Amniotic epithelial cell (primary cell): ENCODE data around the gene ANTXRL.
"Not testable (repeated sequence)": the region's sequence is repeated elsewhere in the genome, so short reads cannot be mapped to it uniquely, and the experiment has no call there.

Experiments
- DNase-seq: peaks from one replicate; pipeline ENCODE4 v3.0.0-alpha.2; 2010; ENCODE audit warnings: low read depth

Gene ANTXRL

DNA sequence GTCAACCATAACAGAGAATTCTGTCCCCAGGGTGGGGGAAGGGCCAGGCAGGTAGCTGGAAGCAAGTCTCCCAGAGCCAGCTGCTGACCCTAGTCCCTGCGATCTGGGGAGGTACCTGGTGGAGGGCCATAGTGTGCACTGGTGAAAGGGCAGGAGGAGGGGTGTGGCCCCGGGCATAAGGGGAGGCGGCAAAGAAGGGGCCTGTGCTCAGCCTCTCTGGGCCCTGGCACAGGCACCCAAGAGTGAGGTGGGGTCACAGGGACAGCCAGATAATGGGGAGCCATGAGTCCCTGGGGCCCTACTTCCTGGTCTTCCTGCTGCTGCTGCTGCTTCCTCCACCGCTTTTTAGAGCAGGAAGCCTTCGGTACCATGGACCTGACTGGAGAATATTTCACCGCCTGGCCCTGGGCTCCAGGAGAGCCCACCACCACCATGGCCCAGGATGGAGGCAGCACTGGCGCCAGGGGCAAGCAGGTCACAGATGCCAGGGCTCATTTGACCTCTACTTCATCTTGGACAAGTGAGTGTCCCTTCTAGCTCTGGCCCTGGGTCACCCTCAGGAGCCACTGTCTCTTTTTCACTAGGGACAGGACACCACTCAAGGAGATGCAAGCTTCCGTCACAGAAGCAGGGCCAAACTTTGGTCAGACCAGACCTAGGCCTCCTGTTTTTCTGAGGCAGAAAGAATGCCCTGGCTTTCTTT lies at the start of gene ANTXRL:
TSS of gene ANTXRL (plus strand) at position 7 of the 703 bp plus-strand sequence. CDS start at position 273, 266 bp downstream.
- DNase-seq, result no peak

DNA sequence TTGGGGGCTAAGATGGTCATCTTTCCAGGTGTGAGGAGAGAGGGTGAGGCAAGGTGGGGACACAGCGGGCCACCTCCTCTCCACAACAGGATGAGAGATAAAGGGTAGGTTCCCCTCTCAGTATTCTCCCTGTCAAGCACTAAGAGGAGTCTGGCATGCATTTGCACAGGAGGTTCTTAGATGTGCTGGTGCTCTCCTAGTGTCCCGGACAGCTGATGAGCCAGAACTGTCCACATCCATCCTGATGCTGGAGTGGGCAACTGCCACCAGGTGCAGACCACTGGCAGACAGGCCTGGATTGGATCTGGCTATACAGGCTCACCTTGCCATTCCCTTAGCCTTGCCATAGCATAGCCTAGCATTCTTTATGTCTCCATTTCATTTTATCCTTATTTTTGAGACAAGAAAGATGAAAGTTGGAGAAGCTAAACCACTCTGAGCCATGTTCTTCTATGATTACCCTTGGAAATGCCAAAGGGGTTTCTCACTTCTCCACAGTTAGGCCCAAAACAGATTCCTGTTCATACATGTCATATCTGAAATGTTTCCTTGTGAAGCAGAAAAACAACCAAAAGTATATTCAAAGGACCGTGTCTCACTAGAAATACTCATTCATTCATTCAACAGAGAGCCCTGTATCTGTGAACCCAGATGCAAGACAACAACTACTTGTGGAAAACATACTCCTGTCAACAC lies 48.8 kb upstream of the ANTXRL start:
- DNase-seq, result no peak

DNA sequence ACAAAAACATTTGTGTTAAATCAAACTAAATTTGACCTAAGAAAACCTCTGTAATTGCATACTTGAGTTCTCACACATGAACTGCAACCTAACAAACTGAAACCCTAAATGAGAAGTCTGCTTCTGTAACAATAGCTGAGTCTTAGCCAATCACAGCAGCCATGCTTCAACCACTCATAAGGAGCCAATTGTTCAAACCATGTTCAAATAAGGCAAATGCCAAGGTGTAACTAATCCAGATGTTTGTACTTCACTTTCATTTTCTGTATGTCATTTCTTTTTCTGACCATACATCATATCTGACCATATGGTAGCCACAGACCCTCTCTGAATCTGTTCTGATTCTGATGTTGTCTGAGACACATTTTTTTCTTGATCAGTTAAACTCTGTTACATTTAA lies 47.5 kb upstream of the ANTXRL start:
- no peak for DNase-seq

DNA sequence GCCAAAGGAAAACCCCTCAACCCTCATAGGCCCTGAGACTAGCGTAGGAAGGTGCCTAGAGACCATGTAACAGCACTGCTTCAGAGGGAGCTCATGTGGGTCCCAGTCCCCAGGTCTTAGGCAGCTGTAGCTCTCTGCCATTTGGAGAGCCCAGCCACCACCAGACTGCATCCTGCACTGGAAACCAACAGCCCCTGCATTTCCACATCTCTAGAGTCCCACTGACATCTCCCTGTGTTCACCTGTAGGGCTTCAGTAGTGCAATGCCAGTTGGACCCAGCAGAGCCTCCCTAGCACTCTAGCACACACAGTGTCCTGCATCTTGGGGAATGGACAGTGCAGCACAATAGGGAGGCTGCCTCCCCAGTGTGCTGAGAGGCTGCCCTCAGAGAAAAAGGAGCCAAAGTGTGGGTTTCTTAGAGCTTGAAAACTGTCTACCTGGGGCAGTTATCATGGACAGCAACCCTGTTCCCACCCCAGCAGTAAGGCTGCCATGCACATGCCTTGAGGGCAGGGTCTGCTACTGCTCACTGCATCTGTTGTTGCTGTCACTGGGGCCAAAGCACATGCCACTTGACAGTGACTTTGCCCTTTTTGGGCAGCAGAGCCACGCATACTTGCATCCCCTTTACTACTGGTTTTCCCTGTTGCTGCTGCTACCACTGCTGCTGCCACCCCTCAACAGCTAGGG lies 46.7 kb upstream of the ANTXRL start:
- DNase-seq, result no peak

DNA sequence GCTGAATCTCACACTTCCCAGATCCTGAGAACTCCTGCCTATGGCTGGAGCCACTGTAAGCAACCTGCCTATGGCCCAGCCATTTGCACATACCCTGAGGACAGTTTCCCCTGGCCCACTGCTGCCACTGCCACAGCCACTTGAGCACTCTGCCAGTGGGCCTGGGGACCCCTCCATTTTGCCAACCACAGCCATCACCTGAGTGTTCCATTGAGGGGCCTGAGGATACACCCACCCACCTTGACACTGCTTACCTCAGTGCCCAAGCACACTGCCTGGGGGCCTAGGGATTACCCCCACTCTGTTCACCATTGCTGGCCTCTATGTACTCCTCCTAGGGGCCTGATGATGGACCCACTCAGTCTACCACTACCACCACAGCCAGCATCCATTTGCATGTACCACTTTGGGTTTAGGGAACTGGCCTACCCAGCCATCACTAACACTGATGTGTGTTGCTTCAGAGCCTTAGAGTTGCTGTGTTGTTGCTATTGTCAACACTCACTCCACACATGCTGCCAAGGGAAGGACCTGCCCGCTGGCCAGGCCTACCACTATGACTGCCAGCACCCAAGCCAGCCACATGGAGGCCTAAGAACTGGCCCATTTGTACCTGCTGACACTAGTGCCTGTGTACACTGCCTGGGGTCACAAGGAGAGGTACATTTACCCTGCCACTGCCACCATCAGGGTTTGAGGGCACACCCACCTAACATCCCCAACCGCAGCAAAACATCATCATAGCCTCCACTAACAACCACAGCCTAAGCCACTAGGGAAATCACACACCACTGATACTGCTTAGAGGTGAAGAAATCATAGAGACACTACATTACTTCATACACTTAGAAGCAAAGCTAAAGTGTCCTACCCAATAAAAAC lies 45.9 kb upstream of the ANTXRL start:
- peak; percentile 25 for DNase-seq

DNA sequence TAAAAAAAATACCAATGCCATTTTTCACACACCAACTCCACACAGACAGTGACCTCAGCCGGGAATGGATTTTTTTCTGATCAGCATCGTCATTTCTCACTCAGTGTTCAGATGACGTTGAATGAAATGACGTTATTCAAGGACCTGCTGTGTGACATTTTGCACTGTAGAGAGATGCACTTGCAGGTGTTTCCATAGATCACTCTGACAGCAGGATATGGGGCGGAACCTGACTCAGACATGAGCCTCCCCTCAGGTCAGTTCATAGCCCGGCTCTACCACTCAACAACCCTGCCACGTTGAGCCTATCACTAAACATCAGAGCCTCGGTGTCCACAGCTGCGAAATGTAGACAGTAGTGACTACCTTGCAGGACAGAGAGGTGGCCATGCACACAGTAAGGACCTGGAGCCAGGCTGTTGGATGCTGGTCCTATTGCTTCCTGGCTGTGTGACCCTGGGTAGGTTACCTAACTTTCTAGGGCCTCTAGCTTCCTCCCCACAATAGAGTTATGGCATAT lies 41.4 kb upstream of the ANTXRL start:
- no peak for DNase-seq

DNA sequence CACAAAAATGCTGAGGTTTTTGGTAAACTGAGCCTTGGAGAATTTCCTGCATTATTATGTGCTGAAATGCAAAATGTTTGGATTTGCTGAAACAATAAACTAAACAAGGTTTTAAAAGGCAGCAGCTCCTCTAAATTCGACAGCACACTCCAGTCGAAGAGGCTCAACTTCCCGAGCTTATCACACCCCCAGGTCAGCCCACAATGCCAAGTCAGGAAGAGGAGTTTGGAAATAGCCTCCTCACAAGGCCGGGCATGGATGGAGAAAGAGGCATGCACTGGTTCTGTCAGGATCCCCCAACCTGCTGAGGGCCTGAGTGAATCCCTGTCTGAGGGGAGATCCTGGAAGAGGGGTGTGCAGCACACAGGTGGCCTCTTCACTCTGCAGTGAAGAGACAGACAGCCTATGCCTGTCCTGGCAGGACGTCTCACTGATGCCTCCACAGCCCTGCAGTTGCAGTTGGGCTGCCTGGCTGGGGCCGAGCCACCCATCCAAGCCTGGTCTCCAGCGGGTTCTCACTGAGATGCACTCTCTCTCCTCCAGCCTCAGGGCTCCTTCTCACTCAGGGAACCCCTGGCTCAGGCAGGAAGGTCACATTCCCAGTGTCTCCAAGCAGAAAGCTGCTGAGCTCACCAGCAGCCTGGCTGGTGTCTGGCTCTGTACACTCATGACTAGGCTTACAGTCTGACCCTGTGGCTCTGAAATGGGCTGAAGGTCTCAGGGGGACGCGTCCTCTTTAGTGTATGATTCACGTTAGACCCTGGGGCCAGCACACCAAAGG lies 40.2 kb upstream of the ANTXRL start:
- not testable (repeated sequence) for DNase-seq

DNA sequence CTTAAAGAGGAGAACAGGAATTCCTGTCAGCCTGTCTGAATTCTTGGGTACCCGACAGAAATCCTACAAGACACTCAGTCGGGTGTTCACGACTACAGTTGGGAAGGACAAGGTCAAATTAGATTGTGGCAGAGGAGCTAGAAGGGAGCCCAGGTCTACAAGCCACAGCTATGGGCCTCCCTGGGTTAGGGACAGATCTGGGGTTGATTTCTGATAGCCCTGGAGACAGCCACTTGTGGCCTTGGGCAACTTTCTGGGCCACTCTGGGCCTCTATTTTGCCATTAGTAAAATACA lies 39.7 kb upstream of the ANTXRL start:
- DNase-seq, result no peak

DNA sequence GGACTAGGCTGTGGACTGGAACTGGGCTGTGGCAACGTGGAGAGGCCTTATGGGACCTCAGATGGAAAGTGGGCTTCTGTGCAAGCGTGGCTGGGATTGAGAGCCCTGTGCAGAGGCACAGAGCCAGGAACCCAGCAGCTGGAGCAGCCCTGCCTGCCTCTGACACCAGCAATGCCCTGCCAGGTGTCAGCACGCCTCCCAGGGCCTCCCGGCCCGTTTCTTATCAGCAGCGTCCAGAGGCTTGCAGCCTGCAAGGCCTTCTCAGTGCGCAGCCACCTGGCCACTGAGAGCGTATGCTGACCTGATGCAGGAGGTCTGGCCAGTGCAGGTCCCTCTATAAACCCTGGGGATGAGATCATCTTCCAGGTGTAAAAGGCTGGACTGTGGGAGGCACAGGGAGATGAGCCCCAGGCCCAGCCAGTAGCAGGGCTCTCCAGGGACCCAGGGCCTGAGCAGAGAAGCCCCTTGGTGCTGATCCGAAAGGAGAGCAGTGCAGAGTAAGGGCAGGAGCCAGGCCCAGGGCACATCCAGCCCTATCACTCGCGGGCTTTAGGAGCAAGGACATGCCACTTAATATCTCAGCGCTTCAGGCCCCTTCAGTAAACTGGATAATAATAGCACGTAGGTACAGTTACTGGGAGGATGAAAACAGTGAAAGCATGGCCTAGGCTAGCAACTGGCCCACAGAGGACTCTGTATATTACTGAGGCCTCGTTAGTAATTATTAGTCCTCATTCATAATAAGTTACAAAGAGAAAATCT lies 38.8 kb upstream of the ANTXRL start:
- DNase-seq, result no peak

DNA sequence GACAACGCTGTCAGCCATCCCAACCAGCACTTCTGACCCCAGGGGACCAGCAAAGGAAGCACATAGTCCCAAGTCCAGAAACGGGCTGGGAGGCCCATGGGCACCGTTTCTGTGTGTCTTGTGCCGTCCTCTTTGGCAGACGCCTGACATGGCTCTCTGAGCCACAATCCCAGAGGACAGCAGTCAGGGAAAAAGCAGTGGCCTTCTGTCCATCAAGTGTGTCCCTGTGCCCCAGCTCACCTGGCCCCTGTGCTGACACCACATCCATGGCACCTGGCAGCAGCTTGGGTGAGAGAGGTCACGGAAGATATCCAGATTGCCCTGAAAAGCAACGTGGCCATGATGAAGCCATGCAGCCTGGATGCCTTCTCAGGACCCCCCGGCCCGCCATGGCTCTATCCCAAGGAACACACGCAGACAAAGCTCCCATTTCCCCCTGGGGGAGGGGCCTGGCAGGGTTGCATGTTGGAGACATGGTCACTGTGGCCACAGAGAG lies 38.1 kb upstream of the ANTXRL start:
- no peak for DNase-seq

DNA sequence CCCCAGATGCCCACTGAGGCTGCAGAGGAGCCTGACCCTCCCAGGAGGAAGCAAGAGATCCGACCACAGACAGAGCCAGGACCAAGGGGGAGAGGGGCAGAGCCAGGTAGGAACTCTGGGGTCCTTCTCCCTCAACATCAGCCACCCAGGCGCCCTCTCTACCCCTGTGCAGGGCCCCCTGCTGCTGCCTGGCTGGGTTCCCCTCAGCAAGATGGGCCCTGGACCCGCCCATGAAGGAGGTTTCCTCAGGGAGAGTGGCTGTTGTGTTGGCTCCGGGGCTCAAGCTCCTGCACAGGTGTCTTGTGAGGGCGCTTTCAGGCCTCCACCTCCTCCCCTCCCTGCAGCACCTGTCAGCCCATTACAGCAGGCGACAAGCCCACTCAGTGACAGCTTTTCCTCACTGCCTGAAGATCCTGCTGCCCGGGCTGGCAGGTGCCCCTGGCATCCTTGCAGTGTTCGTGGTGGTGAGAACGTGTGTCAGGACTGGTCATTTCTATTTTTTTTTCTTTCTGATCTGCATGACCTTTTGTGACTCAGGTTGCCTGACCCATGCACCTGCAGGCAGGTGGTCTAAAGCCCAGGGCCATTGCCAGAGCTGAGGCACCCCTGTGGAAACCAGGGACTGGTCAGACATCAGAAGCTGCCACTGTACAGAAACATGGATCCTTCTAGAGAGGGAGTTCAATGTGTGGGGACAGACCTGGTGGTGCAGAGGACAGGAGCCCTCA lies 37.0 kb upstream of the ANTXRL start:
- DNase-seq, result not testable (repeated sequence)

DNA sequence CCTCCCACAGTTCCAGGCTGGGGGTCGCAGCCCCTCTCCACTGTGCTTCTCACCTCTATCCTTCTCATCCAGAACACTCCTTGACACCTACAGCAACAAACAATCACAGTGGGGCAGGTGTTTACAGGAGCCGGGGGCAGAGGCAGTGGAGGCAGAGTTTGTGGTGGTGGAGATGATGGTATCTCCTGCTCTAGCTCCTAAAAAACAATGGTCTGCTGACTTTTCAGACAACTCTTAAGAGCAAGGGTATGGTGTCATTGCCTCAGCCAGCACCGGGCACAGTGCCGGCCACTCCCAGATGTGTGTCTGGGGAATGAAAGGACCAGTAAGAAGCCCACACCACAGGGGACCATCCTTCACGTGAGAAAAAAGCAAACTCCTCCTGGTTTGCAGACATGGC lies 36.3 kb upstream of the ANTXRL start:
- DNase-seq, result no peak

DNA sequence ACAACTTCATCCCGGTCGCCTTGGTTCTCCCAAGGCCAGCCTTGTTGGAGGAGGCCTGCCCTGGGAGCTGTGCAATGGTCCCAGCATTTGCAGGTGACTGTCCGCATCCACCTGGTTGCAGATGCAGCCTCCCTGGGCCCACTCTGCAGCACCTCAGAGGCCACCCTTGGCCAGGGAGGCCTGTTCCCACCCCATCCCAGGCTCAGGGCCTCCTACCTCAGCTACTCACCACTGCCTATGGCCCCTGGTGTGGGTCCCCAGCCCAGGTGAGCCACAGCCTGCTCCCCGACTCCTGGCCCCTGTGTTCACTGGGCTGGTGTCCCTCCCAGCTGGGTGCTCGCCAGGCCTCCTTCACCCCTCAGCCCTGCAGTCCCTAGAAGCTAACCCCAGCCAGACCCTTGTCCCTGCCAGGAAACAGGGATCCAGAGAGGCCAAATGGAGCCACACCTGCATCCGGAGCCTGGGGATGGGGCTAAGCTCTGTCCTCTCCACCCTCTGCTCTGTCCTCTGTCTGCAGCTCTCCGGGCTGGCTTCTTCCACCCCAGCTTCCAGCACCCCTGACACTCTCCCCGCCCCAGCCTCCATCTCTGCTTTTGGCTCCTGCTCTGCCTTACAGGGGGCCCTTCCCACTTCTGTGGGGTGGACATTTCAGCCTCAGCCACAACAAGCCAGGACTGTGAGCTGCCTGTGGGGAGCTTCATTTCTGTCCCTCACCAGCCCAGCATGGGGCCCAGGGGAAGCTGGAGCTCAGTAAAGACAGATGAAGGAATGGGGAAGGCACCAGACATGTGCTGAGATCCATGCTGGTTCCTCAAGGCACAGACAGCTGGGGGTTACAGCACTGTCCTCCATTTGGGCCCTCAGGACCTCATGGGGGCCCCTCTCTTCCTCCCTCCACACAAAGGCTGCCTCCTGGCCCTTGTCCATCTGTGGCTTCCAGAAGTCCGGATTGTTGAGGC lies 35.6 kb upstream of the ANTXRL start:
- no peak for DNase-seq

DNA sequence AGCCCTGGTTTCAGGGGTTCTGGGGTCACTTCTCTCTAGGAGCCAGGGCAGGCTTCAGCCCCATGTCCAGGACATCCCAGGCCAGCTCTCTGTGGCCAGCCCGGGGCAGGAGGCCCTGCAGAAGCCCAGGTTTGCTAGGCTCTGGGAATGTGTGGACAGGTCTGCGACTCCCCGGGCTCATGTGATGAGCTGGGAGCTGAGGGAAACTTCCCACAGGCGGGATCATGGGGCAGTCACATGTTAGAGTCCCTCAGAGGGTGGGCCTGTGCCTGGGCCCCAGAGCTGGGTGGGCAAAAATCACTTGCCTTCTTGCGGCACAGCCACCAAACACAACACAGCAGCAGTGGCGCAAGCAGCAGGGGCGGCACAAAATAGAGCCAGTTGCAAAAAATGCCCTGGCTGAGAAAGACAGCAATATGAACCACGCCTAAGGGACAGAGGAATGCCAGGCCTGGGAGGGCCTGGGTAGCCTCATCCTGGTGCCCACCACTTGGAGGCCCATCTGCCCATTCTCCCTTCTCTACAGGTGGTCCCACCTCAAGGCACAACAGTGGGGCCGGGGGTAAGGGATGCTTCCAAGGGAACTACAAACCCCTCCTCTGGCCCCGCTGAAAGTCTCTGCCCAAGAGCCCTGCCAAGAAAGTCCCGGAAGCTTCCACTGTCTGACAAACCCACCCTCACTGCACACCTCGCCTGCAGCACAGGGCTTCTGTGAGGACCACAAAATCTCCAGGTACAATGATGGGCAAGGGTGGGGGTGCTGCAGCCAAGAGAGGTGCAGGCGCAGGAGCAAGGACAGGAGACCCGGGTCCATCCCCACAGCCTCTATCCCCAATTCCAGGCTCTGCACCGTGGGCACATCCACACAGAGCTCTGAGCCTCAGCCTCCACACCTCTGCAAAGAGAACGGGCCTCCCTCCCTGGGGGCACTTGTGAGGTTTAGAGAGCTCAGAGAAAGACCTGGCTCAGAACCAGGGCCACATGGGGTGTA lies 34.6 kb upstream of the ANTXRL start:
- DNase-seq, result peak; percentile 20

DNA sequence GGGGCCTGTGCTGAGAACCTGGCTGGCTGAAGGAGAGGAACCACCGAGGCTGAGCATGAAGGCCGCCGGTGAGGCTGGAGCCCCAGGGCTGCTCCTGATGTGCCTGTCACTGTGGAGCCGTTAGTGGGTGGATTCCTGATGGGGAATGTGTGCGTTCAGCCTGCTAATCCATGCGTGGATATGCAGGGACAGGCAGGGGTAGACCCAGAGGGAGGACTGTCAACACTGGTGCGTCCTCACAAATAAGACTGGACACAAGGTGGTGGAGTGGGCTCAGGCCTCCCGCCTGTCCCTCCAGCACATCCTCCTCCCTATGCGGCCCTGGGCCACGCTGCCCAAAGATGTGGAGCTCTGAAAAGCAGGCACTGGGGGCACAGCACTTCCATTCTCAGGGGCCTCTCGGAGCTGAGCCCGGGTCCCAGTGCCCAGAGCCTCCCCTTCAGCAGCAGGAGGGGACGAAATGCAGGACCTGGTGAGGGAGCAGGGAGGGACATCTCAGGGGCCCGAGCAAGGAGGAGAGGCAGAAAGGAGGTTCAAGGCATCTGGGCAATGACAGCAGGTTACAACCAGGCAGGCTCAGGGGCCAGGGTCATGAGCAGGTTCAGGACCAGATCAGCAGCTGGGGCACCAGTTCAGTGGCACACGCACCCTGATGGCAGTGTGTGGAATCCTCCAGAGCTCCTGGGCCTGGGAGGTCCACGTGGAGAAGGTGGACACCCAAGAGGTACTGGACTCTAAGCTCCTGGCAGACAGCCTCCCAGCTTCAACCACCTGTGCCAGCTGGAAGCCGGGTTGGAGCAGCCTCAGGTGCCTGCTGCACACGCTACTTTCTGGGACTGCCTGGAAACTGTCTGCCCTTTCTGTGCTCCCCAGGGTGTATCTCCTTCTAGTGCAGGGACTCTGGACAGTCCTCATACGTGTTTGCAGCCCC lies 33.5 kb upstream of the ANTXRL start:
- no peak for DNase-seq

DNA sequence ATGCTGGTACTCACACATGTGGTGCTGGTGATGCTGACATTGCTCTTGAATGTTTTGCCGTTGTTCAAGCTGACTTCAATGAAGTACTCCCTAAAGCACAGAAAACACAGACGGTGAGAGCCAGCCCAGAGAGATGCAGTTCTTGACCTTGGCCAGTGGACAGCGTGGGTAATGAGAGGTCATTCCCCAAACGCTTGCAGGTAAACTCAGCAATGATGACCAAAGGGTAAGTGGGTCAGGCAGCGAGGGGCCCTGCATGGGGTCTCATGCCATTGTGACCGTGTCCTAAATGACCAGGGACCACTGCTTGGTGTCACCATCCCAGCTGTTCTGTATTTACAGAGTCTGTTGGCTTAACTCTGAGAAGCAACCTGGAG lies 32.8 kb upstream of the ANTXRL start:
- DNase-seq, result no peak
